ENCODE data around the gene RAET1L. TPM values are rescaled to one million over a fixed set of nuclear protein-coding genes. Genes with fewer than 3 reads are reported as not detected.

RAET1L gene
- total and polyA plus RNA-seq, 9 of the 15 experiments (the other 6 are each of a cell fraction or from before 2014, with no cell fraction given) = not detected

GRCh38 chr6:149984773-149985172 is 40.6 kb downstream of the RAET1L start (continued):
- TF ChIP-seq, protein P1, sequence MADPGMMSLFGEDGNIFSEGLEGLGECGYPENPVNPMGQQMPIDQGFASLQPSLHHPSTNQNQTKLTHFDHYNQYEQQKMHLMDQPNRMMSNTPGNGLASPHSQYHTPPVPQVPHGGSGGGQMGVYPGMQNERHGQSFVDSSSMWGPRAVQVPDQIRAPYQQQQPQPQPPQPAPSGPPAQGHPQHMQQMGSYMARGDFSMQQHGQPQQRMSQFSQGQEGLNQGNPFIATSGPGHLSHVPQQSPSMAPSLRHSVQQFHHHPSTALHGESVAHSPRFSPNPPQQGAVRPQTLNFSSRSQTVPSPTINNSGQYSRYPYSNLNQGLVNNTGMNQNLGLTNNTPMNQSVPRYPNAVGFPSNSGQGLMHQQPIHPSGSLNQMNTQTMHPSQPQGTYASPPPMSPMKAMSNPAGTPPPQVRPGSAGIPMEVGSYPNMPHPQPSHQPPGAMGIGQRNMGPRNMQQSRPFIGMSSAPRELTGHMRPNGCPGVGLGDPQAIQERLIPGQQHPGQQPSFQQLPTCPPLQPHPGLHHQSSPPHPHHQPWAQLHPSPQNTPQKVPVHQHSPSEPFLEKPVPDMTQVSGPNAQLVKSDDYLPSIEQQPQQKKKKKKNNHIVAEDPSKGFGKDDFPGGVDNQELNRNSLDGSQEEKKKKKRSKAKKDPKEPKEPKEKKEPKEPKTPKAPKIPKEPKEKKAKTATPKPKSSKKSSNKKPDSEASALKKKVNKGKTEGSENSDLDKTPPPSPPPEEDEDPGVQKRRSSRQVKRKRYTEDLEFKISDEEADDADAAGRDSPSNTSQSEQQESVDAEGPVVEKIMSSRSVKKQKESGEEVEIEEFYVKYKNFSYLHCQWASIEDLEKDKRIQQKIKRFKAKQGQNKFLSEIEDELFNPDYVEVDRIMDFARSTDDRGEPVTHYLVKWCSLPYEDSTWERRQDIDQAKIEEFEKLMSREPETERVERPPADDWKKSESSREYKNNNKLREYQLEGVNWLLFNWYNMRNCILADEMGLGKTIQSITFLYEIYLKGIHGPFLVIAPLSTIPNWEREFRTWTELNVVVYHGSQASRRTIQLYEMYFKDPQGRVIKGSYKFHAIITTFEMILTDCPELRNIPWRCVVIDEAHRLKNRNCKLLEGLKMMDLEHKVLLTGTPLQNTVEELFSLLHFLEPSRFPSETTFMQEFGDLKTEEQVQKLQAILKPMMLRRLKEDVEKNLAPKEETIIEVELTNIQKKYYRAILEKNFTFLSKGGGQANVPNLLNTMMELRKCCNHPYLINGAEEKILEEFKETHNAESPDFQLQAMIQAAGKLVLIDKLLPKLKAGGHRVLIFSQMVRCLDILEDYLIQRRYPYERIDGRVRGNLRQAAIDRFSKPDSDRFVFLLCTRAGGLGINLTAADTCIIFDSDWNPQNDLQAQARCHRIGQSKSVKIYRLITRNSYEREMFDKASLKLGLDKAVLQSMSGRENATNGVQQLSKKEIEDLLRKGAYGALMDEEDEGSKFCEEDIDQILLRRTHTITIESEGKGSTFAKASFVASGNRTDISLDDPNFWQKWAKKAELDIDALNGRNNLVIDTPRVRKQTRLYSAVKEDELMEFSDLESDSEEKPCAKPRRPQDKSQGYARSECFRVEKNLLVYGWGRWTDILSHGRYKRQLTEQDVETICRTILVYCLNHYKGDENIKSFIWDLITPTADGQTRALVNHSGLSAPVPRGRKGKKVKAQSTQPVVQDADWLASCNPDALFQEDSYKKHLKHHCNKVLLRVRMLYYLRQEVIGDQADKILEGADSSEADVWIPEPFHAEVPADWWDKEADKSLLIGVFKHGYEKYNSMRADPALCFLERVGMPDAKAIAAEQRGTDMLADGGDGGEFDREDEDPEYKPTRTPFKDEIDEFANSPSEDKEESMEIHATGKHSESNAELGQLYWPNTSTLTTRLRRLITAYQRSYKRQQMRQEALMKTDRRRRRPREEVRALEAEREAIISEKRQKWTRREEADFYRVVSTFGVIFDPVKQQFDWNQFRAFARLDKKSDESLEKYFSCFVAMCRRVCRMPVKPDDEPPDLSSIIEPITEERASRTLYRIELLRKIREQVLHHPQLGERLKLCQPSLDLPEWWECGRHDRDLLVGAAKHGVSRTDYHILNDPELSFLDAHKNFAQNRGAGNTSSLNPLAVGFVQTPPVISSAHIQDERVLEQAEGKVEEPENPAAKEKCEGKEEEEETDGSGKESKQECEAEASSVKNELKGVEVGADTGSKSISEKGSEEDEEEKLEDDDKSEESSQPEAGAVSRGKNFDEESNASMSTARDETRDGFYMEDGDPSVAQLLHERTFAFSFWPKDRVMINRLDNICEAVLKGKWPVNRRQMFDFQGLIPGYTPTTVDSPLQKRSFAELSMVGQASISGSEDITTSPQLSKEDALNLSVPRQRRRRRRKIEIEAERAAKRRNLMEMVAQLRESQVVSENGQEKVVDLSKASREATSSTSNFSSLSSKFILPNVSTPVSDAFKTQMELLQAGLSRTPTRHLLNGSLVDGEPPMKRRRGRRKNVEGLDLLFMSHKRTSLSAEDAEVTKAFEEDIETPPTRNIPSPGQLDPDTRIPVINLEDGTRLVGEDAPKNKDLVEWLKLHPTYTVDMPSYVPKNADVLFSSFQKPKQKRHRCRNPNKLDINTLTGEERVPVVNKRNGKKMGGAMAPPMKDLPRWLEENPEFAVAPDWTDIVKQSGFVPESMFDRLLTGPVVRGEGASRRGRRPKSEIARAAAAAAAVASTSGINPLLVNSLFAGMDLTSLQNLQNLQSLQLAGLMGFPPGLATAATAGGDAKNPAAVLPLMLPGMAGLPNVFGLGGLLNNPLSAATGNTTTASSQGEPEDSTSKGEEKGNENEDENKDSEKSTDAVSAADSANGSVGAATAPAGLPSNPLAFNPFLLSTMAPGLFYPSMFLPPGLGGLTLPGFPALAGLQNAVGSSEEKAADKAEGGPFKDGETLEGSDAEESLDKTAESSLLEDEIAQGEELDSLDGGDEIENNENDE (IDR thresholded peaks at IDR 0.05; ENCODE audit: low read depth, low read length) = no peak
- TF ChIP-seq SMC3 (conservative IDR thresholded peaks at IDR 0.05; ENCODE audit: insufficient read depth, low read depth, low read length) (no peak), GTF2B (IDR thresholded peaks at IDR 0.05; ENCODE audit: extremely low read depth, insufficient read length) (no peak), ADNP (tag; IDR thresholded peaks at IDR 0.05) (no peak), ZC3H8 (IDR thresholded peaks at IDR 0.05) (no peak)

Data from K562 (cell line).